Measurements from ENCODE around the gene C1orf185.
"Not testable (repeated sequence)": the region's sequence is repeated elsewhere in the genome, so short reads cannot be mapped to it uniquely, and the experiment has no call there.

Gene C1orf185

DNA sequence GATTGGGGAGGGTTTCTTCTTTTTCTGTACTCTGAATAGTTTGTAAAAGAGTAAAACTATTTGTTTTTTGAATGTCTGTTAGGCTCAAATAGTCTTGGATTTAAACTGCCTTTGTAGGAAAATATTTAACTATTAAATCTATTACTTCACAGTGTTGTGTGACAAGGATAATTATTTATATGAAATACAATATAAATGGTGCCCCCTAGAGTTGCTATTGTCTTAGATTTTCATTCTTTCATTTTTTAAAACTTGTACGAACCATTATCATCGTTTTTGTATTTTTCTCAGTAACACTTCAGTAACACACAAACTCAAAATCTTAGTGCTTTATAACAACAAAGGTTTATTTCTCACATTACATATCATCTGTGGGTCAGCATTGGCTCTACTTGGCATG is 37.4 kb downstream of the C1orf185 start:
- H3K4me3 ChIP-seq (ENCODE audit: low read depth, low read length): no peak overlapping the region
- TF ChIP-seq, protein P1, sequence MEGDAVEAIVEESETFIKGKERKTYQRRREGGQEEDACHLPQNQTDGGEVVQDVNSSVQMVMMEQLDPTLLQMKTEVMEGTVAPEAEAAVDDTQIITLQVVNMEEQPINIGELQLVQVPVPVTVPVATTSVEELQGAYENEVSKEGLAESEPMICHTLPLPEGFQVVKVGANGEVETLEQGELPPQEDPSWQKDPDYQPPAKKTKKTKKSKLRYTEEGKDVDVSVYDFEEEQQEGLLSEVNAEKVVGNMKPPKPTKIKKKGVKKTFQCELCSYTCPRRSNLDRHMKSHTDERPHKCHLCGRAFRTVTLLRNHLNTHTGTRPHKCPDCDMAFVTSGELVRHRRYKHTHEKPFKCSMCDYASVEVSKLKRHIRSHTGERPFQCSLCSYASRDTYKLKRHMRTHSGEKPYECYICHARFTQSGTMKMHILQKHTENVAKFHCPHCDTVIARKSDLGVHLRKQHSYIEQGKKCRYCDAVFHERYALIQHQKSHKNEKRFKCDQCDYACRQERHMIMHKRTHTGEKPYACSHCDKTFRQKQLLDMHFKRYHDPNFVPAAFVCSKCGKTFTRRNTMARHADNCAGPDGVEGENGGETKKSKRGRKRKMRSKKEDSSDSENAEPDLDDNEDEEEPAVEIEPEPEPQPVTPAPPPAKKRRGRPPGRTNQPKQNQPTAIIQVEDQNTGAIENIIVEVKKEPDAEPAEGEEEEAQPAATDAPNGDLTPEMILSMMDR (IDR thresholded peaks at IDR 0.05; ENCODE audit: low read depth, low read length, missing control alignments): no peak
- DNase-seq: no peak
- H3K36me3 ChIP-seq (replicated peaks): no peaks in the 10 kb centered on the region
- in situ Hi-C loops (cut with HindIII; ENCODE audit: low pct_ligation_motif_present, low sequenced_read_pairs): no loop called here
- H3K27me3 ChIP-seq (replicated peaks): no peaks in the 10 kb centered on the region
- H3K27ac ChIP-seq: no peak overlapping the region

DNA sequence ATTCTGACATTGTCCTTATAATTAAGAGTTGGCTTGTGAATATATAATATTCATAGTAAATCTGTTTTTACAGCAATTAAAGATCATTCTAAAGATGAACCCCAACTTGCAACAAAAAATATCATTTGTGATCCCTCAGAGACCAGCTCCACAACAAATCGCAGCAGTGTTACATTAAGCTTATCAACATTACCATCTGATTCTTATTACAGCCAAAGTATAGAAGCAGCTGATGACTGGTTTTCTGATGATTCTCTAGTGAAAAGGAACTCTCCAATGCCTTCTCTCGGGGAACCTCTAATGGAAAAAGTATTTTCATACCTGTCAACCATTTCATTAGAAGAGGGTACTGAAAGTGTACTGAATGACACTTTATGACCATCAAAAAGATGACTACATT is 45.4 kb downstream of the C1orf185 start:
- H3K4me3 ChIP-seq (ENCODE audit: low read depth, low read length): no peak overlapping the region
- H3K27me3 ChIP-seq (replicated peaks): no peaks in the 10 kb centered on the region
- DNase-seq: no peak
- H3K36me3 ChIP-seq (replicated peaks): no peaks in the 10 kb centered on the region
- in situ Hi-C loops (cut with HindIII; ENCODE audit: low pct_ligation_motif_present, low sequenced_read_pairs): no loop called here
- TF ChIP-seq, protein P1 (IDR thresholded peaks at IDR 0.05; ENCODE audit: low read depth, low read length, missing control alignments): no peak
- H3K27ac ChIP-seq: no peak overlapping the region

DNA sequence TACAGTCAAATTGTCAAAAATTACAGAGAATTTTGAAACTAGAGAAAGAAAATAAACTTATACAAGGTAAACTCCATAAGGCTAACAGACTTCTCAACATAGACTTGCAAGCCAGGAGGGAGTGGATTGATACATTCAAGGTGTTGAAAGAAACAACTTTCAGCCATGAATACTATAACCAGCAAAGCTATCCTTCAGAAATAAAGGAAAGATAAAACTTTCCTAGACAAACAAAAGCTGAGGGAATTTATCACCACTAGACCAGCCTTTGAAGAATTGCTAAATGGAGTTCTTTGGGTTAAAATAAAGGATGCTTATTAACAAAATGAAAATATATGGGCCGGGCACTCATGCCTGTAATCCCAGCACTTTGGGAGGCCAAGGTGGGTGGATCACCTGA is 52.7 kb downstream of the C1orf185 start:
- in situ Hi-C loops (cut with HindIII; ENCODE audit: low pct_ligation_motif_present, low sequenced_read_pairs): no loop called here
- no peaks in the 10 kb centered on the region for H3K36me3 ChIP-seq (replicated peaks)
- TF ChIP-seq, protein P1 (IDR thresholded peaks at IDR 0.05; ENCODE audit: low read depth, low read length, missing control alignments): no peak
- no peak overlapping the region for H3K4me3 ChIP-seq (ENCODE audit: low read depth, low read length)
- no peaks in the 10 kb centered on the region for H3K27me3 ChIP-seq (replicated peaks)
- no peak for DNase-seq
- H3K27ac ChIP-seq: no peak overlapping the region

DNA sequence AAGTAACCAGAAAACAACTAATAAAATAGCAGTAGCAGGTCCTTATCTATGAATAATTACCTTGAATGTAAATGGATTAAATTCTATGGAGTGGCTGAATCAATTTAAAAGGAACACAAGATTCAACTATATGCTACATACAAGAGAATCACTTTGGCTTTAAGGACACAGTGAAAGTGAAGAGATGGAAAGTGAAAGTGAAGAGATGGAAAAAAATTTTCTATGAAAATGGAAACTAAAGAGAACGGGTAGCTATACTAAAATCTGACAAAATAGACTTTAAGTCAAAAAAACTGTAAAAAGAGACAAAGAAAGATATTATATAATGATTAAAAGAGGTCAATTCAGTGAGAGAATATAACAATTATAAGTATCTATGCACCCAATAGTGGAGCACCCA is 54.7 kb downstream of the C1orf185 start:
- in situ Hi-C loops (cut with HindIII; ENCODE audit: low pct_ligation_motif_present, low sequenced_read_pairs): no loop called here
- no peak for DNase-seq
- Histone ChIP-seq H3K4me3 (ENCODE audit: low read depth, low read length) (no peak overlapping the region), H3K36me3 (replicated peaks) (no peaks in the 10 kb centered on the region), H3K27me3 (replicated peaks) (no peaks in the 10 kb centered on the region), H3K27ac (no peak overlapping the region)
- TF ChIP-seq, protein P1 (IDR thresholded peaks at IDR 0.05; ENCODE audit: low read depth, low read length, missing control alignments): no peak

DNA sequence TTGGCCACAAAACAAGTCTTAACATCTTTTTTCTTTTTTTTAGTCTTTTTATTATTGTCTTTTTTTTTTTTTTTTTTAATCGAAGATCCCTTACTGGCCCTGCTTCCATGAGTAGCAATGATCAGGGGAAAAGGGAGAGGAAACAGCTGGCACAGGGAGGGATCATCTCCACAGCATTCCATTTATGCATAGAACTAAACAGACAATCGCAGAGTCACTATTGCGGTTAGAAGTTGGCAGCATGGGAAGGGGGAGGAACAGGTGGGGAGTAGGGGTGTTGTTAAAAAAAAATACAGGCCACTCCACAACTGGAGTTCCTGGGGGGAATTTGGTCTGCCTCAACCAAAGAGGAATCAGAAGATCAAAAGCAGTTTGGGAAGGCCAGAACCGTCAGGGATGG is 55.4 kb downstream of the C1orf185 start:
- Histone ChIP-seq H3K36me3 (replicated peaks) (no peaks in the 10 kb centered on the region), H3K27me3 (replicated peaks) (no peaks in the 10 kb centered on the region), H3K27ac (no peak overlapping the region), H3K4me3 (ENCODE audit: low read depth, low read length) (no peak overlapping the region)
- TF ChIP-seq, protein P1 (IDR thresholded peaks at IDR 0.05; ENCODE audit: low read depth, low read length, missing control alignments): no peak
- DNase-seq: no peak
- in situ Hi-C loops (cut with HindIII; ENCODE audit: low pct_ligation_motif_present, low sequenced_read_pairs): no loop called here

DNA sequence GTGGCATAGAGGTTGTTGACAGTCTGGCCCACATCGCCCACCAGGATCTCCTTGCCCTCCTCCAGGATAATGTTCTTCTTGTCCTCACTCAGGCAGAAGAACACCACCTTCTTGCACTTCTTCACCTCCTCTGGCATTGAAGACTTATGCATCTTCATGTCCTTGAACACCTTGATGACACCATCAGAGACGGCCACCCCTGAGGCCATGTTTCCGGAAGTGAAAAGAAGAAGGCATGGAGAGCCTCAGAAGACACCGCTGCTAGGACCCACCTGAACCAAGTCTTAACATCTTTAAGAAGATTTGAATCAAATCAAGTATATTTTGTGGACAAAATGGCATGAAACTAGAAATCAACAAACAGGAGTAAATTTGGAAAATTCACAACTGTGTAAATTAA is 56.2 kb downstream of the C1orf185 start:
- H3K36me3 ChIP-seq (replicated peaks): no peaks in the 10 kb centered on the region
- no peak overlapping the region for H3K4me3 ChIP-seq (ENCODE audit: low read depth, low read length)
- no peaks in the 10 kb centered on the region for H3K27me3 ChIP-seq (replicated peaks)
- H3K27ac ChIP-seq: no peak overlapping the region
- in situ Hi-C loops (cut with HindIII; ENCODE audit: low pct_ligation_motif_present, low sequenced_read_pairs): no loop called here
- no peak for DNase-seq
- TF ChIP-seq, protein P1 (IDR thresholded peaks at IDR 0.05; ENCODE audit: low read depth, low read length, missing control alignments): no peak

DNA sequence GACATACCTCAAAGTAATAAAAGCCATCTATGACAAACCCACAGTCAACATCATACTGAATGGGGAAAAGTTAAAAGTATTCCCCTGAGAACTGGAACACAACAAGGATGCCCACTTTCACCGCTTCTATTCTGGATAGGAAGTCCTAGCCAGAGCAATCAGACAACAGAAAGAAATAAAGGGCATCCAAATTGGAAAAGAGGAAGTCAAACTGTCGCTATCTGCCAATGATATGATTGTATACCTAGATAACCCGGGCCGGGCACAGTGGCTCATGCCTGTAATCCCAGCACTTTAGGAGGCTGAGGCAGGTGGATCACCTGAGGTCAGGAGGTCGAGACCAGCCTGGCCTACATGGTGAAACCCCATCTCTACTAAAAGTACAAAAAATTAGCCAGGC is 60.5 kb downstream of the C1orf185 start:
- in situ Hi-C loops (cut with HindIII; ENCODE audit: low pct_ligation_motif_present, low sequenced_read_pairs); DNase-seq; H3K27ac ChIP-seq; H3K27me3 ChIP-seq (replicated peaks); H3K4me3 ChIP-seq (ENCODE audit: low read depth, low read length); H3K36me3 ChIP-seq (replicated peaks): not testable (repeated sequence)

Measured in brain microvascular endothelial cell (primary cell).